ENCODE results near the gene BTBD2. TPM values are rescaled to one million over a fixed set of nuclear protein-coding genes. Genes with fewer than 3 reads are reported as not detected.

The BTBD2 gene
- total RNA-seq, 1 donor from 2014 or later: 118 TPM

DNA sequence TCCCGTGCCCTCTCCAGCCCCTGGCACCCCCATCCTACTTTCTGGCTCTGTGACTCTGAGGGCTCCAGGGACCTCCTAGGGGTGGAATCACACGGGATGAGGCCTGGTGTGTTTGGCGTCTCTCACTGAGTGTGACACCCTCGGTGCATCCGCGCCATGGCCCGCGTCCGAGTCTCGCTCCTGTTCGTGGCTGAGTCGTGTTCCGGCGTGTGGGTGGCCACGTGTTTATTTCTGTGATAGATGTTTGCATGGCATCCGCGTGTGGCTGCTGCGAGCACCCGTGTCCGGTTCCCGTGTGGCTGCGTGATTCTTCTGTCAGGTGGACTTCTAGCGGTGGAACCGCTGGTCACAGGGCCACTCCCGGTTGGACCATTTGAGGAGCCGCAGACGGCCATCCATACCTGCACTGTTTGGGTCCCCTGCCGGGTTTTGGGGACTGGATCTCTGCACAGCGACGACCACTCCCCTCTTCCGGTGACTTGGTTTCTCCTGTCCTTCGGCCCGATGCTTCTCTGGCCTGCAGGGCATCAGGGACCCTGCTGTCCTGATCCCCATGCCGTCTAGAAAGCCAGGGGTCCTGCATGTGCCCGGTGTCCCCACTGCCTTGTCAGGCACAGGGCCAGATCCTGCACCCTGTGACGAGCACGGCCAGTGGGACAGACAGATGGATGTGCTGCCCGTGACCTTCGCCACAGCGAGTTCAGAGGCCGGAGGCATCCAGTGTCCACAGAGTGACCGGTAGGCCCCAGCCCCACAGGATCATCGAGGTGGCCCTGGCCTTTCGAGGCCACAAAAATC lies 66.0 kb downstream of the BTBD2 start:
- Mint-ChIP-seq H3K27me3 (no peaks in the 10 kb centered on the region), H3K27ac (no peak overlapping the region), H3K36me3 (peaks cover 4% of the 10 kb centered on the region), H3K4me1 (ENCODE audit: unreplicated experiment) (peaks cover 13% of the 10 kb centered on the region), H3K9me3 (no peaks in the 10 kb centered on the region), H3K4me3 (no peak overlapping the region)
- no peak for DNase-seq (ENCODE audit: extremely low spot score, unreplicated experiment)
- TF ChIP-seq, protein P1, sequence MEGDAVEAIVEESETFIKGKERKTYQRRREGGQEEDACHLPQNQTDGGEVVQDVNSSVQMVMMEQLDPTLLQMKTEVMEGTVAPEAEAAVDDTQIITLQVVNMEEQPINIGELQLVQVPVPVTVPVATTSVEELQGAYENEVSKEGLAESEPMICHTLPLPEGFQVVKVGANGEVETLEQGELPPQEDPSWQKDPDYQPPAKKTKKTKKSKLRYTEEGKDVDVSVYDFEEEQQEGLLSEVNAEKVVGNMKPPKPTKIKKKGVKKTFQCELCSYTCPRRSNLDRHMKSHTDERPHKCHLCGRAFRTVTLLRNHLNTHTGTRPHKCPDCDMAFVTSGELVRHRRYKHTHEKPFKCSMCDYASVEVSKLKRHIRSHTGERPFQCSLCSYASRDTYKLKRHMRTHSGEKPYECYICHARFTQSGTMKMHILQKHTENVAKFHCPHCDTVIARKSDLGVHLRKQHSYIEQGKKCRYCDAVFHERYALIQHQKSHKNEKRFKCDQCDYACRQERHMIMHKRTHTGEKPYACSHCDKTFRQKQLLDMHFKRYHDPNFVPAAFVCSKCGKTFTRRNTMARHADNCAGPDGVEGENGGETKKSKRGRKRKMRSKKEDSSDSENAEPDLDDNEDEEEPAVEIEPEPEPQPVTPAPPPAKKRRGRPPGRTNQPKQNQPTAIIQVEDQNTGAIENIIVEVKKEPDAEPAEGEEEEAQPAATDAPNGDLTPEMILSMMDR (conservative IDR thresholded peaks at IDR 0.05): no peak

DNA sequence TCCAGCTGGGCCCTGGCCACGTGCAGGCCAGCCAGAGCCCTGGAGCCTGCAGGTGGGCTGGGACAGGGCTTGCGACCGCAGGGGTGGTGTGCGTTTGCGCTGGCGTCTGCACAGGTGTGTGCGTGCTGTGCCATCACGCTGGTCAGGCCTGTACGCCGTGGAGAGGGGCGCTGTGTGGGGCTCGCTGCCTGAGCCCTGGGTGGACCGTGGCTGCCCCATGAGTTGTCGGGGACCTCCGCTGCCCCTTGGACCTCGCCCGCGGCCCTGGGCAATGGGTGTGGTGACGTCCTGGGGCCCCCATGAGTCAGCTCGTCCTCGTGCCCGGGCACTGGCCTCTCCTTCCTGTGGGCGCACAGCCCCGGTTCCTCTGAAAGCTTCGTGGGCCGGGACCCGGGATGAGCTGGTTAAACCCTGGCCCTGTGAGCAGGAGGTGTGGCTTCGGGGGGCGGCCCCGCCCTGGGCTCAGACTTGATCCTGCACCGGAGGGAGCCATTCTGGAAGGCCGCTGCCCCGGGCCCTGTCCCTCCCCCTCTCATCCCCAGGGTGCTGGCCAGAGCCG lies 67.8 kb downstream of the BTBD2 start:
- Mint-ChIP-seq H3K27ac (no peak overlapping the region), H3K4me3 (no peak overlapping the region), H3K36me3 (peaks cover 4% of the 10 kb centered on the region), H3K4me1 (ENCODE audit: unreplicated experiment) (peaks cover 22% of the 10 kb centered on the region), H3K9me3 (no peaks in the 10 kb centered on the region), H3K27me3 (no peaks in the 10 kb centered on the region)
- TF ChIP-seq, protein P1 (conservative IDR thresholded peaks at IDR 0.05): no peak
- no peak for DNase-seq (ENCODE audit: extremely low spot score, unreplicated experiment)

DNA sequence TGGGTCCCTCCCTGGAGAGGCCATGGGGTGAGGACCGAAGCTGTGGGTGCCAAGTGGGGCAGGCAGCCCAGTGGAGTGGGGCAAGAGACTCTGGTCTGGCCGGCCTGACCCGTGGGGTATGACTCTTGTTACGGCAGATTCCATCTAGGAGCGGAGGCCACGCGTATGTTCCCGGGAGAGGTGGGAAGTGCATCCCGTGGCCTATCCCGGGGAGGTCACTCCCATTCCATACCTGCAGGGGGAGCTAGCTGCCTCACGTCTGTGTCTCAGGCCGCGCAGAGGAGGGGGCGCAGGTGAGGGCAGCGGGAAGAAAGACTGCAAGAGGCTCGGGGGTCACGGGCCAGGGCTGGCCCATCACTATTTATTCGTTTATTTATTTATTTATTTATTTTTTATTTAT lies 69.6 kb downstream of the BTBD2 start:
- Mint-ChIP-seq H3K9me3 (no peaks in the 10 kb centered on the region), H3K27ac (peak overlapping the region; percentile 76), H3K4me3 (peak overlapping the region; percentile 20), H3K27me3 (no peaks in the 10 kb centered on the region), H3K4me1 (ENCODE audit: unreplicated experiment) (peaks cover 23% of the 10 kb centered on the region), H3K36me3 (peaks cover 4% of the 10 kb centered on the region)
- peak; percentile 79 for DNase-seq (ENCODE audit: extremely low spot score, unreplicated experiment)
- TF ChIP-seq, protein P1 (conservative IDR thresholded peaks at IDR 0.05): peak; percentile 77

DNA sequence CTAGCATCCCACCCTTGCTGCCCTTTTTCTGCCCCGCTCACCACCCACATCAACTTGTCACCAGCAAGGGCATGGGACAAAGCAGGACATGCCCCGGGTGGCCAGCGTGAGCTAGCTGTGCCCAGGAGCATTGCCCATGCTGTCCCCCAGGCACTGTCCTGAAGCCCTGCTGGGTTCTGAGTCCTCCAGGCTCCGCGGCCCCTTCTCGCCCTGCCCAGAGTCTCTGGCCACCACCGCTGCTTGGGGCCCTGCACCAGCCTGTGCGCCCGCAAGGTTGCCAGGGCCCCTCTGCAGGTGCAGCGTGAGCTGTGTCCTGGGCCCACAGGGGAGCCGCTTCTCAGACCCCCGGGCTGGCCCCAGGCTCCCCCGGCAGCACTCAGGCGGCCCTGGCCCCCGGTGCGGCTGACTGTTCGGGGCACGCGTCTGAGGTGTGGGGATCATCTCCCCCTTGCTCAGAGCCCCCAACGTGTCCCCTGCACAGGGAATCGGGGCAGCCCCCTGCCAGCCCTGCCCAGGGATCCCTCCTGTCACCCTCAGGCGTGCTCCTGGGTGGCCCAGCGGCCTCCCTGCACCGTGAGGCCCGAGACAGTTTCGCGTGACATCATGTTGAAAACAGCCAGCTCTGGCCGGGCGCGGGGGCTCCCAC lies 70.5 kb downstream of the BTBD2 start:
- Mint-ChIP-seq H3K9me3 (no peaks in the 10 kb centered on the region), H3K36me3 (peaks cover 4% of the 10 kb centered on the region), H3K27ac (no peak overlapping the region), H3K4me3 (no peak overlapping the region), H3K4me1 (ENCODE audit: unreplicated experiment) (peaks cover 26% of the 10 kb centered on the region), H3K27me3 (no peaks in the 10 kb centered on the region)
- TF ChIP-seq, protein P1 (conservative IDR thresholded peaks at IDR 0.05): no peak
- peak; percentile 69 for DNase-seq (ENCODE audit: extremely low spot score, unreplicated experiment)

DNA sequence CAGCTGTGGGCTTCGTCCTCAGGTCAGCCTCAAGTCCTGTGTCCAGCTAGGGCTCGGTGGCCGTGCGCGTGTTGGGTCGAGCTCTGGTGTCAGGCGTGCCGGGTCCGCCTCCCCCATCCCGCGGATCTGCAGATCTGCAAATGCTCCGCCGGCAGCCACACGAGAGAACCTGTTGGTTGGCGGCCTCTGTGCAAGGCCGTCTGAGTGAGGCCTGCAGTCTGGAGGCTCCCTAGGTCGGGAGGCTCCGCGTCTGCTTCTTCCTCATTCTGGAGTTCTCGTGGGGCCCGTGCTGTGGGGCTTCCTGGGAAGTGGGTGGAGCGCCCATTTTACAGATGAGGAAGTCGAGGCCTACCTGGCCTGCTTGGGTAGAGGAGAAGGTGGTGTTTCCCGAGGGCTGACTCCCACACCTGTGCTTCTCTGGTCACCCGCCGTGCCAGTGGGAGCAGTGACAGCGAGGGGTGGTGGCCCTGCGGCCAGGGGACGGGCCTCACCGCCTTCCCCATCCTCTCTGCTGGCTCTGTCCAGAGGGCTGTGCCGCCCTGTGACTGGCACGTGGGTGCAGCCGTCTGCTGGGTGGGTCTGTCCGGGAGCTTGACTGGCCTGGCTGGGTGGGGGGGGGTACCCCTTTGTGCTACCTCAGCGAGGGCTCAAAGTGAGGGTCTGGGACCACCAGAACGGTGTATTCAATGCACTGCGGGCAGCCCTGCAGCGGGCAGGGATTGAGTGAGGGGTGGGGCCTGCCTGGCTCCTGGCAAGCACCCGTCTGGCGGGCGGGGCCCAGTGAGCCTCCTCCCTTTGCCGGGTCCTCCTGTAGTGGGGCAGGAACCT lies 71.2 kb downstream of the BTBD2 start:
- H3K4me1 Mint-ChIP-seq (ENCODE audit: unreplicated experiment): peaks cover 30% of the 10 kb centered on the region
- TF ChIP-seq, protein P1 (conservative IDR thresholded peaks at IDR 0.05): no peak
- peaks cover 2% of the 10 kb centered on the region for H3K36me3 Mint-ChIP-seq

More for the DNA sequence above, 71.2 kb downstream of the BTBD2 start:
- Mint-ChIP-seq H3K9me3 (no peaks in the 10 kb centered on the region), H3K27ac (no peak overlapping the region), H3K27me3 (no peaks in the 10 kb centered on the region), H3K4me3 (peak overlapping the region; percentile 54)
- peak; percentile 72 for DNase-seq (ENCODE audit: extremely low spot score, unreplicated experiment)
